Fibroblast of gingiva (primary cell): Measurements from ENCODE around the gene CHMP4A.

Source experiments
- DNase-seq: peaks from one replicate; pipeline ENCODE4 v3.0.0-alpha.2; 2011; ENCODE audit warnings: low read depth

Gene CHMP4A

DNA sequence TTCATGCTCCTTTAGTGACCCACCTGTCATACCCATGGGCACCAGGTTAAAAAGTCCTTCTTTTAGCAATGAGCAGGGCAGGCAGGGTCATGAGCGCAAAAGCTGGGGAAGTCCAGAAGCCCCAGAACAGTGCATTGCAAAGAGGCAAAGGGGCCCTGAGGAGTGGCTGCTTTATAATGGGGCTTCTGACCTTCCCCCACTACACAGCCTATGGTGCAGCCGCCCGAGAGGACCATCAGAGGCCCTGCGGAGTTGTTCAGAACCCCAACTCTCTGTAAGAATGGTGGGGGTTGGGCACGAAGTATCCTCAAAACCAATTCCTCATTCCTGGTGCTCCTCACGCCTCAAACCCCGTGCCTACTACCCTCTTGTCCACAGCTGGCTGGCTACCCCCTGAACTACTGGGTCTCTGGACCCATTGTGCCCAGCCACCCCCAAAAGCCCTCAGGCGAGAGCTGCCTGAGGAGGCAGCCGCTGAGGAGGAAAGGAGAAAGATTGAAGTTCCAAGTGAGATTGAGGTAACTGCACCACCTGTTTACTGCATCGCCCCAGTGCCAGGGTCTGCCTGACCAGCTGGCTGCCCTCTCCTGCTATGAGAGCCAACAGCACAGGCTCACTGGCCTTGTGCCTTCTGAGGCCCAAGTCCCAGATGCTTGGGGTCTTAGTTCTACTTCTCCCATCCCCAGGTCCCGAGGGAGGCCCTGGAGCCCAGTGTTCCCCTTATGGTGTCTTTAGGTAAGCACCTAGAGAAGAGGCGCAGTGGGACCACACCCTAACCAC, 34.7 kb downstream of the CHMP4A start:
- no peak for DNase-seq

- no peak for DNase-seq
Observed at GRCh38 chr14:24177891-24178290, 35.4 kb downstream of the CHMP4A start.

- DNase-seq, result no peak
Observed at GRCh38 chr14:24177041-24177825, 36.1 kb downstream of the CHMP4A start.

DNA sequence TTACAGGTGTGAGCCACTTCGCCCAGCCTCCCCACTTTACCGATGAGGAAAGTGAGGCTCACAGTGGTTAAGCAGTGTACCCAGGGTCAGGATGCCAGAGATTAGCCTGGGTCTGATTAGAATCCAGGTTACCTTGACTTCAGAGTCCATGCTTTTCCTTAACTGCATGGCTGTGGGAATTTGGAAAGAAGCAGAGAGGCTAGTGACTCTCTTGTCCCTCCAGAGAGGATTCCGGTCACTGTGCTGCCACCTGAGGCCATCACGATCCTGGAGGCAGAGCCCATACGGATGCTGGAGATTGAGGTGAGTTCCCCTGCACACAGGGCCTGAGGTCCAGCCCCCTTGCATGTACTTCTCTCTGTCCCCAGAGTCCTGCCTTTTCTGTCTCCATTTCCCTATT, 36.7 kb downstream of the CHMP4A start:
- DNase-seq, result no peak

- DNase-seq, result no peak
Observed at GRCh38 chr14:24172871-24173281, 40.4 kb downstream of the CHMP4A start.

DNA sequence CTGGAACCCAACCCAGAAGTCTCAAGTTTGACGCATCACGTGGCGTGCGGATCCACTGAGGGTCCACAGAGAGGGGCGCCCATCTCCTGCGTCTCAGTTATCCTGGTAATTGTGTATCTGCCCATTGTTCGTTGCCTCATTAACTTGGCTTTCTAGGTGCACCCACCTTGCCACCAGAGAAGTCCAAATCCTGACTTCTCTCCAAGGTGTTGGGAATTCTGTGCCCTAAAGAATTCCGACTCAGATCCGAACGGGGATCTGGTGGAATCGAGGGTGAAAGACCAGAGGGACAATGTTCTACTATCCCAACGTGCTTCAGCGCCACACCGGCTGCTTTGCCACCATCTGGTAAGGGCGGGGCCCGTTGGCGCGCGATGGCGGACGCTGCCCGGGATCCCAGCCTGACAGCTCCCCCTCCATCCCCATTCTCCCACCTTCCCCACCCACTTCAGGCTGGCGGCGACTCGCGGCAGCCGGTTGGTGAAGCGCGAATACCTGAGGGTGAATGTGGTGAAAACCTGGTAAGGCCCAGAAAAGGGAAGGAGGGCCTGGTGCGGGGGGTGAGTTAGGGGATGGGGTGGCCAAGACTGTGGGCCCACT, 40.9 kb downstream of the CHMP4A start:
- DNase-seq, result no peak

DNA sequence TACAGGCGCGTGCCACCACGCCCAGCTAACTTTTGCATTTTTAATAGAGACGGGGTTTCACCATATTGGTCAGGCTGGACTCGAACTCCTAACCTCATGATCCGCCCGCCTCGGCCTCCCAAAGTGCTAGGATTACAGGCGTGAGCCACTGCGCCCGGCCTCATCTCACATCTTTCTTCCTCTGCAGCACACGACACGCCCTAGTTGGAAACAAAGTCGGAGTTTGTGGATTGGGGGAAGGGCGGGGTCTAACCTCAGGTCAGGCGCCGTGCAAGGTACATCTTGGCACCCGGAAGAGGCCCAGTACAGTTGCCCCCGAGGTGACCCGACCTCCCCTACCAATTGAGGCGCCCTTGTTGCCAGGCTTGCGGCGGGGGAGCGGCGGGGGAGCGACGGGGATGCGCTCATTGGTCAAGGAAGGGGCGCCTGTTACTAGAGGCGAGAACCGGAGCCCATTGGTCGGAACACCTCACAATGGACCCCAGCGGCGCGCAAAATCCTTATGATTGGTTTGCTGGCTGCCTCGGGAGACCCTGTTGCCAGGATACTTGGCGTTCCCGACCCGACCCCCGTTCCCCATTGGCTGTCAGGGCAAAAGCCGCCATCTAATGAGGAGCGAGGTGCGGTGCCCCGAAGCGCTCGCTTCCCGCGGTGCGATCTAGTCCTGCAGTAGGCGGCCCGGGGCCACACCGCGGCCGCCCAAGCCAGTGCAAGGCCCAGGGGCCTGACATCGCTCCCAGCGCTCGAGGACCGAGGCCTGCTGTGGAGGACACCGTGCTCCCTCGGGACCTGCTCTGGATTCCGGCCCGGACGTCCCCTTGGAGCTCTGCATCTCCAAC, 41.6 kb downstream of the CHMP4A start, which contains the start of gene REC8:
Gene REC8 (plus strand): TSS at position 659 of the 839 bp plus-strand sequence. CDS start 473 bp downstream, outside the sequence.
- DNase-seq, result no peak

- DNase-seq, result no peak
Observed at GRCh38 chr14:24167469-24168114, 45.7 kb downstream of the CHMP4A start.

DNA sequence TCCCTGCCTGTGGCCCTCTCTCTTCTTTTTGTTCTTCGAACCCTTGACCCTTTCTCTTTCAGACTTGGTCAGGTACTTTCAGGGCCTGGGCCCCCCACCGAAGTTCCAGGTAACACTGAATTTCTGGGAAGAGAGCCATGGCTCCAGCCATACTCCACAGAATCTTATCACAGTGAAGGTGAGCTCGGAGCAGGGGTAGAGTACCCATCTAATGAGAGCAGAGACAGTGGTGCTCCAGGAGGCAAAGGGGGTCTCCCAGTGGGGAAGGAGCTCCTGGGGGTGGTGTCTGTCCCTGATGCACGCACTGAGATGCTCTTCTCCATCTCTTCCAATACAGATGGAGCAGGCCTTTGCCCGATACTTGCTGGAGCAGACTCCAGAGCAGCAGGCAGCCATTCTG, 47.5 kb downstream of the CHMP4A start:
- no peak for DNase-seq

GRCh38 chr14:24164518-24164991, 48.7 kb downstream of the CHMP4A start:
- no peak for DNase-seq

GRCh38 chr14:24162093-24162492, 51.2 kb downstream of the CHMP4A start:
- DNase-seq, result no peak

GRCh38 chr14:24160850-24161804, 52.2 kb downstream of the CHMP4A start, which contains the start of gene IRF9:
Gene IRF9 (plus strand): TSS chr14:24161265. CDS start chr14:24162145, 880 bp downstream.
- DNase-seq, result peak; percentile 94

DNA sequence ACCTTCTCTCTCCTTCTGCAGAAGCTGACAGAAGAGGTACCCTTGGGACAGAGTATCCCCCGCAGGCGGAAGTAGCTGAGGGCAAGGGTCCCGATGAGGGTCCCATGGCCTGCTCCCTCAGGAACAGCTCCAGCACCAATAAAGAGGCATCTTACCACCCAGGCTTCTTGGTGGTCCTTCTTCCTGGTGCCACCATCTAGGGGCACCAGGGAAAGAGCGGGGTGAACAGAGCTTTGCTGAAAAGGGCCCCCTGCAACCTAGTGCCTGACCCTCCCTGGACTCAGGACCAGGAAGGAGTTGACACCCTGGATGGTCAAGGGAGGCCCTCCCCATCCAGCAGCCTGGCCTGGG, 52.8 kb downstream of the CHMP4A start:
- no peak for DNase-seq

GRCh38 chr14:24159777-24160498, 53.4 kb downstream of the CHMP4A start:
- DNase-seq, result no peak
